ENCODE results near the gene BARHL1. TPM values are rescaled to one million over a fixed set of nuclear protein-coding genes. Genes with fewer than 3 reads are reported as not detected.

BARHL1 gene
- polyA plus RNA-seq, 1 donor (not counting 4 experiments of a cell fraction or from before 2014, with no cell fraction given), result not detected

GRCh38 chr9:132591244-132591643 is 8.8 kb downstream of the BARHL1 start:
- Histone ChIP-seq H3K9me3 (ENCODE audit: control insufficient read depth, low read depth, low read length) (no peaks in the 10 kb centered on the region), H3K4me1 (ENCODE audit: control insufficient read depth, extremely low read depth, insufficient read depth, low read length) (no peaks in the 10 kb centered on the region), H3K9me1 (ENCODE audit: control insufficient read depth, extremely low read depth, insufficient read depth, low read length) (no peaks in the 10 kb centered on the region), H3K4me3 (ENCODE audit: control insufficient read depth in 2 of 3, extremely low read depth in 1 of 3, insufficient read depth in 2 of 3, low read depth in 1 of 3, low read length in 3 of 3) (no peak overlapping the region), H3K9ac (ENCODE audit: control insufficient read depth, extremely low read depth, insufficient read depth, low read length) (no peak overlapping the region), H3K4me2 (ENCODE audit: control insufficient read depth, extremely low read depth, insufficient read depth, low read depth, low read length) (no peak overlapping the region), H3K36me3 (ENCODE audit: control insufficient read depth in 2 of 2, extremely low read depth in 1 of 2, insufficient read depth in 2 of 2, low read length in 2 of 2) (peaks cover 3 to 15% of the 10 kb centered on the region in 2 experiments), H3K27me3 (ENCODE audit: control insufficient read depth, extremely low read depth, insufficient read depth, low read length) (peaks cover 55% of the 10 kb centered on the region), H2AFZ (ENCODE audit: control insufficient read depth, low read length) (no peak overlapping the region), H4K20me1 (ENCODE audit: control insufficient read depth, extremely low read depth, insufficient read depth, low read length) (peaks cover 12% of the 10 kb centered on the region), H3K27ac (ENCODE audit: control insufficient read depth, insufficient read depth, low read length) (no peak overlapping the region), H3K79me2 (ENCODE audit: control insufficient read depth, insufficient read depth, low read length) (no peaks in the 10 kb centered on the region)
- dilution Hi-C loops (cut with MboI; ENCODE audit: extremely low pct_ligation_motif_present, low sequenced_read_pairs), result no loop called here
- TF ChIP-seq EZH2 (IDR thresholded peaks at IDR 0.05; ENCODE audit: low read length) (peak; percentile 20), CTCF (optimal IDR thresholded peaks at IDR 0.05 in 1 of 3, IDR thresholded peaks at IDR 0.05 in 1 of 3, conservative IDR thresholded peaks at IDR 0.05 in 1 of 3; ENCODE audit: extremely low read depth in 1 of 3, insufficient read depth in 2 of 3, low read length in 3 of 3) (no peak)
- FAIRE-seq (no peak), DNase-seq (ENCODE audit: low read depth, low spot score) (no peak)

GRCh38 chr9:132591751-132592314 is 9.4 kb downstream of the BARHL1 start:
- DNase-seq (ENCODE audit: low read depth, low spot score) (no peak), FAIRE-seq (no peak)
- no peak overlapping the region for H3K9ac ChIP-seq (ENCODE audit: control insufficient read depth, extremely low read depth, insufficient read depth, low read length)
- H3K9me1 ChIP-seq (ENCODE audit: control insufficient read depth, extremely low read depth, insufficient read depth, low read length), result no peaks in the 10 kb centered on the region
- peaks cover 49% of the 10 kb centered on the region for H3K27me3 ChIP-seq (ENCODE audit: control insufficient read depth, extremely low read depth, insufficient read depth, low read length)
- dilution Hi-C loops (cut with MboI; ENCODE audit: extremely low pct_ligation_motif_present, low sequenced_read_pairs), result no loop called here
- H3K9me3 ChIP-seq (ENCODE audit: control insufficient read depth, low read depth, low read length), result no peaks in the 10 kb centered on the region
- no peak overlapping the region for H2AFZ ChIP-seq (ENCODE audit: control insufficient read depth, low read length)
- H3K4me1 ChIP-seq (ENCODE audit: control insufficient read depth, extremely low read depth, insufficient read depth, low read length), result no peaks in the 10 kb centered on the region
- H4K20me1 ChIP-seq (ENCODE audit: control insufficient read depth, extremely low read depth, insufficient read depth, low read length), result peaks cover 12% of the 10 kb centered on the region
- no peak overlapping the region for H3K4me2 ChIP-seq (ENCODE audit: control insufficient read depth, extremely low read depth, insufficient read depth, low read depth, low read length)
- TF ChIP-seq CTCF (optimal IDR thresholded peaks at IDR 0.05 in 1 of 3, IDR thresholded peaks at IDR 0.05 in 1 of 3, conservative IDR thresholded peaks at IDR 0.05 in 1 of 3; ENCODE audit: extremely low read depth in 1 of 3, insufficient read depth in 2 of 3, low read length in 3 of 3), result no peak
- no peak for TF ChIP-seq EZH2 (IDR thresholded peaks at IDR 0.05; ENCODE audit: low read length)
- no peaks in the 10 kb centered on the region for H3K79me2 ChIP-seq (ENCODE audit: control insufficient read depth, insufficient read depth, low read length)
- peaks cover 3 to 18% of the 10 kb centered on the region in 2 experiments for H3K36me3 ChIP-seq (ENCODE audit: control insufficient read depth in 2 of 2, extremely low read depth in 1 of 2, insufficient read depth in 2 of 2, low read length in 2 of 2)
- H3K27ac ChIP-seq (ENCODE audit: control insufficient read depth, insufficient read depth, low read length), result no peak overlapping the region
- no peak overlapping the region for H3K4me3 ChIP-seq (ENCODE audit: control insufficient read depth in 2 of 3, extremely low read depth in 1 of 3, insufficient read depth in 2 of 3, low read depth in 1 of 3, low read length in 3 of 3)
